K562 (cell line): ENCODE results near the gene LHB. TPM values are rescaled to one million over a fixed set of nuclear protein-coding genes. Genes with fewer than 3 reads are reported as not detected.

ENCODE experiments used
- ARNT ChIP-seq, 2 experiments: fragments of 450-650 bp; IDR thresholded peaks; 2 replicates each; pipeline ENCODE4 v1.6.1; 2016; ENCODE audit warnings: mild to moderate bottlenecking in 1 of 2
- CBFA2T2 ChIP-seq: fragments of 450-650 bp; conservative IDR thresholded peaks from 2 replicates; pipeline ENCODE4 v1.6.1; 2017; ENCODE audit warnings: mild to moderate bottlenecking
- CHD4 ChIP-seq: fragments of 200-600 bp; sonication (generic); IDR thresholded peaks from 3 replicates; pipeline ENCODE4 v1.6.1; 2012; ENCODE audit warnings: low read depth, mild to moderate bottlenecking, mixed read lengths, low read length, inconsistent platforms; ENCODE audit not compliant: insufficient read depth, insufficient replicate concordance, poor library complexity, severe bottlenecking
- CXXC5 ChIP-seq: fragments of 250-450 bp; sonication (Bioruptor Pico); IDR thresholded peaks from 2 replicates; pipeline ENCODE4 v1.8.0; 2022; ENCODE audit warnings: inconsistent platforms, mild to moderate bottlenecking, moderate library complexity
- DACH1 ChIP-seq: fragments of 450-650 bp; IDR thresholded peaks from 2 replicates; pipeline ENCODE4 v1.6.1; 2018; ENCODE audit not compliant: partially characterized antibody
- E2F3 ChIP-seq: fragments of 250-450 bp; sonication (Bioruptor Pico); IDR thresholded peaks from 2 replicates; pipeline ENCODE4 v1.4.0; 2020; ENCODE audit warnings: mild to moderate bottlenecking
- EGR1 ChIP-seq: fragments of 450-650 bp; conservative IDR thresholded peaks from 2 replicates; pipeline ENCODE4 v1.6.1; 2017; ENCODE audit warnings: mild to moderate bottlenecking
- HIVEP1 ChIP-seq: fragments of 250-450 bp; sonication (Bioruptor Pico); IDR thresholded peaks from 2 replicates; pipeline ENCODE4 v1.4.0; 2020; ENCODE audit warnings: mild to moderate bottlenecking
- KLF10 ChIP-seq: fragments of 250-450 bp; sonication (Bioruptor Pico); IDR thresholded peaks from 2 replicates; pipeline ENCODE4 v1.6.1; 2021; ENCODE audit warnings: matching md5 sums
- LEF1 ChIP-seq: fragments of 450-650 bp; IDR thresholded peaks from 2 replicates; pipeline ENCODE4 v1.6.1; 2016; ENCODE audit warnings: mild to moderate bottlenecking
- NFATC3 ChIP-seq: fragments of 450-650 bp; IDR thresholded peaks from 2 replicates; pipeline ENCODE4 v1.6.1; 2017; ENCODE audit warnings: mild to moderate bottlenecking
- RERE ChIP-seq: sonication (generic); formaldehyde crosslinking; IDR thresholded peaks from 2 replicates; pipeline ENCODE4 v1.8.0; 2023; ENCODE audit warnings: missing genetic modification reagents, mild to moderate bottlenecking, borderline replicate concordance
- TCF3 ChIP-seq: sonication (generic); formaldehyde crosslinking; IDR thresholded peaks from 2 replicates; pipeline ENCODE4 v1.4.0; 2020; ENCODE audit warnings: mild to moderate bottlenecking, missing genetic modification reagents
- ZBTB43 ChIP-seq: sonication (generic); formaldehyde crosslinking; IDR thresholded peaks from 2 replicates; pipeline ENCODE4 v1.8.0; 2023; ENCODE audit warnings: mild to moderate bottlenecking, missing genetic modification reagents
- ZKSCAN3 ChIP-seq: fragments of 250-450 bp; sonication (Bioruptor Pico); IDR thresholded peaks from 2 replicates; pipeline ENCODE4 v1.4.0; 2020
- ZNF224 ChIP-seq: sonication (generic); formaldehyde crosslinking; IDR thresholded peaks from 2 replicates; pipeline ENCODE4 v1.8.0; 2022; ENCODE audit warnings: mild to moderate bottlenecking, missing genetic modification reagents
- ZNF354B ChIP-seq: fragments of 250-450 bp; sonication (Bioruptor Pico); IDR thresholded peaks from 2 replicates; pipeline ENCODE4 v1.4.0; 2020
- ZNF431 ChIP-seq: sonication (generic); formaldehyde crosslinking; IDR thresholded peaks from 2 replicates; pipeline ENCODE4 v1.8.0; 2022; ENCODE audit warnings: mild to moderate bottlenecking, missing genetic modification reagents
- ZNF444 ChIP-seq: fragments of 250-450 bp; sonication (Bioruptor Pico); IDR thresholded peaks from 2 replicates; pipeline ENCODE4 v1.4.0; 2020; ENCODE audit warnings: mild to moderate bottlenecking, moderate library complexity
- polyA plus RNA-seq, 8 experiments: library from polyadenylated mRNA; depleted of rRNA in 4 of 8; stranded (reverse) in 5 of 8; unstranded in 3 of 8; fragments of >200 nt; fragmentation: Nextera tagmentation in 2 of 8; fragmentation: Illumina TruSeq in 1 of 8; extraction: Ambion mirVana in 2 of 8; extraction: Trizol in 1 of 8; gene quantifications; 2 replicates each; pipeline versions ENCODE4 v1.2.1 to v1.2.3, GENCODE V29; 2011 to 2014; ENCODE audit warnings: inconsistent platforms in 1 of 8, missing spikeins in 1 of 8
- total RNA-seq, 7 experiments: library from RNA; depleted of rRNA in 6 of 7; stranded (reverse); fragments of >200 nt in 6 of 7; fragmentation: Illumina TruSeq in 2 of 7; extraction: Trizol in 2 of 7; gene quantifications; 2 replicates each; pipeline versions ENCODE4 v1.2.1 to v1.2.3, GENCODE V29; 2011 to 2021; ENCODE audit warnings: low replicate concordance in 1 of 7
- TF ChIP-seq, protein P1 (sequence below): fragments of 450-650 bp; conservative IDR thresholded peaks from 2 replicates; pipeline ENCODE4 v1.6.1; 2016; ENCODE audit warnings: missing genetic modification characterization, low read depth, mild to moderate bottlenecking, missing compliant biosample characterization, moderate library complexity
- TF ChIP-seq, protein P2 (sequence below): fragments of 250-450 bp; sonication (Bioruptor Pico); IDR thresholded peaks from 2 replicates; pipeline ENCODE4 v1.8.0; 2021; ENCODE audit warnings: borderline replicate concordance, mild to moderate bottlenecking, moderate library complexity; ENCODE audit not compliant: poor library complexity, severe bottlenecking

LHB gene
- total and polyA plus RNA-seq, 9 of the 15 experiments (the other 6 are each of a cell fraction or from before 2014, with no cell fraction given), result 0.54 TPM; not detected in 8

- TF ChIP-seq TCF3 (0 out of 2 replicates have a peak, but pooled peaks have one; percentile 2), E2F3 (CRISPR knock-in tag) (no peak), CHD4 (no peak), HIVEP1 (CRISPR knock-in tag) (no peak), DACH1 (no peak), ZNF224 (CRISPR knock-in tag) (no peak), LEF1 (no peak), NFATC3 (peak; percentile 51; the same call in 1 of the 2 replicates), ZKSCAN3 (CRISPR knock-in tag) (no peak), ARNT (IDR thresholded peaks at IDR 0.05) (no peak; a peak in 1 of 4 replicates), CBFA2T2 (no peak), RERE (CRISPR knock-in tag) (no peak), ZNF431 (CRISPR knock-in tag) (no peak), ZNF354B (CRISPR knock-in tag) (no peak), ZNF444 (peak; percentile 81), ZBTB43 (CRISPR knock-in tag) (no peak), EGR1 (no peak), KLF10 (peak; percentile 80; the same call in 1 of the 2 replicates), CXXC5 (0 out of 2 replicates have a peak, but pooled peaks have one; percentile 22)
- TF ChIP-seq, protein P1, sequence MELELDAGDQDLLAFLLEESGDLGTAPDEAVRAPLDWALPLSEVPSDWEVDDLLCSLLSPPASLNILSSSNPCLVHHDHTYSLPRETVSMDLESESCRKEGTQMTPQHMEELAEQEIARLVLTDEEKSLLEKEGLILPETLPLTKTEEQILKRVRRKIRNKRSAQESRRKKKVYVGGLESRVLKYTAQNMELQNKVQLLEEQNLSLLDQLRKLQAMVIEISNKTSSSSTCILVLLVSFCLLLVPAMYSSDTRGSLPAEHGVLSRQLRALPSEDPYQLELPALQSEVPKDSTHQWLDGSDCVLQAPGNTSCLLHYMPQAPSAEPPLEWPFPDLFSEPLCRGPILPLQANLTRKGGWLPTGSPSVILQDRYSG (tag), result no peak
- TF ChIP-seq, protein P2, sequence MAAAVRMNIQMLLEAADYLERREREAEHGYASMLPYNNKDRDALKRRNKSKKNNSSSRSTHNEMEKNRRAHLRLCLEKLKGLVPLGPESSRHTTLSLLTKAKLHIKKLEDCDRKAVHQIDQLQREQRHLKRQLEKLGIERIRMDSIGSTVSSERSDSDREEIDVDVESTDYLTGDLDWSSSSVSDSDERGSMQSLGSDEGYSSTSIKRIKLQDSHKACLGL (CRISPR knock-in tag), result no peak
These were observed 49.3 kb downstream of the LHB start (continued) for GRCh38 chr19:48967346-48968178.
